OCI-LY3 (cell line): Measurements from ENCODE around the gene DYNC1I1.

Experiments
- EZH2phosphoT487 ChIP-seq: fragments of 200-600 bp; shearing (Covaris generic); IDR thresholded peaks from 2 replicates; pipeline ENCODE4 v1.6.1; 2018; ENCODE audit warnings: antibody characterized with exemption, mixed run types, low read depth
- TF ChIP-seq, protein P1 (sequence below): fragments of 200-600, 300-600 bp; sonication (generic); IDR thresholded peaks from 2 replicates; pipeline ENCODE4 v1.5.1; 2014; ENCODE audit warnings: antibody characterized with exemption, low read length, low read depth

DNA sequence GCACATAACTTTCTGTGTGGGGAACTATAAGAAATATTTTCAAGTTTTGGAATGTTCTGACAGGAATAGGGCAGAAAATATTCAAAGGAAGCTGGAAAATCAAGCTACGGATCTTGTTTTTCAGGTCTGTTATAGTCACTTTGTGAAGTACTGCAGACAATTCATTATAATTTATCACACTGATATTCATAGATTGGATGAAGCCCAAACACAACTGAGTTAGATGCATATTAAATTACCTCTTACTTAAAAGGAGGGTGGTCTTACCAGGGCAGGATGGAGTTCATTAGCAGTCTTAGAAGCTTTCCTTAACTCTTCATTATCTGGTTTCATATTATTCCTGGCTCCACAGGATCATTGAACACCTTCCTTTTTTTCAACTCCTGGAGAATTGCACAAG lies 242.3 kb downstream of the DYNC1I1 start:
- TF ChIP-seq, protein P1, sequence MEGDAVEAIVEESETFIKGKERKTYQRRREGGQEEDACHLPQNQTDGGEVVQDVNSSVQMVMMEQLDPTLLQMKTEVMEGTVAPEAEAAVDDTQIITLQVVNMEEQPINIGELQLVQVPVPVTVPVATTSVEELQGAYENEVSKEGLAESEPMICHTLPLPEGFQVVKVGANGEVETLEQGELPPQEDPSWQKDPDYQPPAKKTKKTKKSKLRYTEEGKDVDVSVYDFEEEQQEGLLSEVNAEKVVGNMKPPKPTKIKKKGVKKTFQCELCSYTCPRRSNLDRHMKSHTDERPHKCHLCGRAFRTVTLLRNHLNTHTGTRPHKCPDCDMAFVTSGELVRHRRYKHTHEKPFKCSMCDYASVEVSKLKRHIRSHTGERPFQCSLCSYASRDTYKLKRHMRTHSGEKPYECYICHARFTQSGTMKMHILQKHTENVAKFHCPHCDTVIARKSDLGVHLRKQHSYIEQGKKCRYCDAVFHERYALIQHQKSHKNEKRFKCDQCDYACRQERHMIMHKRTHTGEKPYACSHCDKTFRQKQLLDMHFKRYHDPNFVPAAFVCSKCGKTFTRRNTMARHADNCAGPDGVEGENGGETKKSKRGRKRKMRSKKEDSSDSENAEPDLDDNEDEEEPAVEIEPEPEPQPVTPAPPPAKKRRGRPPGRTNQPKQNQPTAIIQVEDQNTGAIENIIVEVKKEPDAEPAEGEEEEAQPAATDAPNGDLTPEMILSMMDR = no peak
- no peak for TF ChIP-seq EZH2phosphoT487
